Stimulated activated naive CD4-positive, alpha-beta T cell (primary cell): ENCODE measurements around the gene WDR54.
"Not testable (repeated sequence)": the region's sequence is repeated elsewhere in the genome, so short reads cannot be mapped to it uniquely, and the experiment has no call there.

Experiments
- DNase-seq, 6 experiments: peaks; one replicate each; lab custom pipeline; 2025; lab: John Stamatoyannopoulos, UW

Gene WDR54

GRCh38 chr2:74457129-74457548 is 35.6 kb downstream of the WDR54 start:
- no peak for DNase-seq

GRCh38 chr2:74457549-74458131 is 36.1 kb downstream of the WDR54 start:
- peak; percentile 71 to 95 (median 84) for DNase-seq

GRCh38 chr2:74458132-74458937 is 36.8 kb downstream of the WDR54 start, which contains the start of gene WBP1:
Gene WBP1 (plus strand): TSS chr2:74458438. CDS start chr2:74458603, 165 bp downstream.
- peak; percentile 95 to 100 (median 99) for DNase-seq

- no peak for DNase-seq
Observed at GRCh38 chr2:74458938-74459363, 37.4 kb downstream of the WDR54 start.

- DNase-seq: not testable (repeated sequence)
Observed at GRCh38 chr2:74459503-74460118, 38.1 kb downstream of the WDR54 start.

- DNase-seq: not testable (repeated sequence)
Observed at GRCh38 chr2:74460187-74460586, 38.7 kb downstream of the WDR54 start.

GRCh38 chr2:74461187-74462053 is 39.9 kb downstream of the WDR54 start:
- no peak for DNase-seq

- no peak for DNase-seq
Observed at GRCh38 chr2:74462054-74462785, 40.7 kb downstream of the WDR54 start.

GRCh38 chr2:74462786-74463105 is 41.2 kb downstream of the WDR54 start:
- DNase-seq: no peak

GRCh38 chr2:74464406-74464805 is 42.9 kb downstream of the WDR54 start:
- no peak for DNase-seq

- not testable (repeated sequence) for DNase-seq
Observed at GRCh38 chr2:74470742-74471141, 49.2 kb downstream of the WDR54 start.

- DNase-seq: peak in 1 of 6 experiments; percentile 42
Observed at GRCh38 chr2:74471332-74472065, 50.0 kb downstream of the WDR54 start.

- peak; percentile 88 to 96 (median 94) for DNase-seq
Observed at GRCh38 chr2:74472086-74472944, 50.8 kb downstream of the WDR54 start, which contains the start of gene MRPL53. Gene MRPL53 (minus strand): TSS chr2:74472680. CDS start chr2:74472660, 20 bp downstream.

- DNase-seq: no peak
Observed at GRCh38 chr2:74472945-74473258, 51.4 kb downstream of the WDR54 start.

- DNase-seq: no peak
Observed at GRCh38 chr2:74474481-74474880, 53.0 kb downstream of the WDR54 start.

- DNase-seq: no peak
Observed at GRCh38 chr2:74474899-74475298, 53.4 kb downstream of the WDR54 start.
